Suprapubic skin (tissue), 3 donors: ENCODE data around the gene DNAJB12.

Source experiments
- EP300 ChIP-seq: sonication (generic); formaldehyde crosslinking; IDR thresholded peaks from one replicate; pipeline ENCODE4 v1.6.1; 2017; ENCODE audit warnings: antibody characterized with exemption
- POLR2A ChIP-seq, 2 donors: fragments of 450-650 bp; IDR thresholded peaks; one replicate each; pipeline ENCODE4 v1.6.1; 2017; ENCODE audit warnings: antibody characterized with exemption in 2 of 2, mild to moderate bottlenecking in 2 of 2, moderate library complexity in 2 of 2
- TF ChIP-seq, protein P1 (sequence below), 2 donors: fragments of 200-600 bp in 1 of 2; fragments of 450-650 bp in 1 of 2; sonication (generic) in 1 of 2; IDR thresholded peaks; one replicate each; pipeline ENCODE4 v1.5.1; 2016 to 2019; ENCODE audit warnings: antibody characterized with exemption in 2 of 2, mild to moderate bottlenecking in 1 of 2, moderate library complexity in 1 of 2

DNA sequence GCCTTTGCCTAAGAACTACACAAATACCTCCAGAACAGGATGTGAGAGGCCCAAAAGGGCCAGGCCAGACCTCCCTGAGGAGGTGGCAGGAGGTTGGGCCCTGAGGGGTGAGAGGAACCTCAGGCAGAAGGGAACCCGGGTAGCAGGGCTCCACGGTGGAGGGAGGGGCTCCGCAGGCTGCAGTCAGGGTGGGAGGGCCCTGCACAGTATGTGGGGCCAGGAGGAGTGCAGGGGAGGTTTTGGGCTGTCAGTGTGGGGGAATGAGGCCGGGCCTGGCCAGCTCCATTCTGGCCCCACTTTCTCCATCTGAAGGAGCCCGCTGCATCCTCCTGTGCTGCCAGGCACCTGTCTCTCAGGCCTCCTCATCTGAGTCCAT, 25.9 kb downstream of the DNAJB12 start:
- TF ChIP-seq POLR2A (IDR thresholded peaks at IDR 0.05) (no peak), EP300 (no peak)
- TF ChIP-seq, protein P1, sequence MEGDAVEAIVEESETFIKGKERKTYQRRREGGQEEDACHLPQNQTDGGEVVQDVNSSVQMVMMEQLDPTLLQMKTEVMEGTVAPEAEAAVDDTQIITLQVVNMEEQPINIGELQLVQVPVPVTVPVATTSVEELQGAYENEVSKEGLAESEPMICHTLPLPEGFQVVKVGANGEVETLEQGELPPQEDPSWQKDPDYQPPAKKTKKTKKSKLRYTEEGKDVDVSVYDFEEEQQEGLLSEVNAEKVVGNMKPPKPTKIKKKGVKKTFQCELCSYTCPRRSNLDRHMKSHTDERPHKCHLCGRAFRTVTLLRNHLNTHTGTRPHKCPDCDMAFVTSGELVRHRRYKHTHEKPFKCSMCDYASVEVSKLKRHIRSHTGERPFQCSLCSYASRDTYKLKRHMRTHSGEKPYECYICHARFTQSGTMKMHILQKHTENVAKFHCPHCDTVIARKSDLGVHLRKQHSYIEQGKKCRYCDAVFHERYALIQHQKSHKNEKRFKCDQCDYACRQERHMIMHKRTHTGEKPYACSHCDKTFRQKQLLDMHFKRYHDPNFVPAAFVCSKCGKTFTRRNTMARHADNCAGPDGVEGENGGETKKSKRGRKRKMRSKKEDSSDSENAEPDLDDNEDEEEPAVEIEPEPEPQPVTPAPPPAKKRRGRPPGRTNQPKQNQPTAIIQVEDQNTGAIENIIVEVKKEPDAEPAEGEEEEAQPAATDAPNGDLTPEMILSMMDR (IDR thresholded peaks at IDR 0.05) = no peak
